ENCODE data around the gene CA9.
A peak's percentile ranks its signal among the peaks of the same experiment; 100 is the strongest.

CA9 gene

DNA sequence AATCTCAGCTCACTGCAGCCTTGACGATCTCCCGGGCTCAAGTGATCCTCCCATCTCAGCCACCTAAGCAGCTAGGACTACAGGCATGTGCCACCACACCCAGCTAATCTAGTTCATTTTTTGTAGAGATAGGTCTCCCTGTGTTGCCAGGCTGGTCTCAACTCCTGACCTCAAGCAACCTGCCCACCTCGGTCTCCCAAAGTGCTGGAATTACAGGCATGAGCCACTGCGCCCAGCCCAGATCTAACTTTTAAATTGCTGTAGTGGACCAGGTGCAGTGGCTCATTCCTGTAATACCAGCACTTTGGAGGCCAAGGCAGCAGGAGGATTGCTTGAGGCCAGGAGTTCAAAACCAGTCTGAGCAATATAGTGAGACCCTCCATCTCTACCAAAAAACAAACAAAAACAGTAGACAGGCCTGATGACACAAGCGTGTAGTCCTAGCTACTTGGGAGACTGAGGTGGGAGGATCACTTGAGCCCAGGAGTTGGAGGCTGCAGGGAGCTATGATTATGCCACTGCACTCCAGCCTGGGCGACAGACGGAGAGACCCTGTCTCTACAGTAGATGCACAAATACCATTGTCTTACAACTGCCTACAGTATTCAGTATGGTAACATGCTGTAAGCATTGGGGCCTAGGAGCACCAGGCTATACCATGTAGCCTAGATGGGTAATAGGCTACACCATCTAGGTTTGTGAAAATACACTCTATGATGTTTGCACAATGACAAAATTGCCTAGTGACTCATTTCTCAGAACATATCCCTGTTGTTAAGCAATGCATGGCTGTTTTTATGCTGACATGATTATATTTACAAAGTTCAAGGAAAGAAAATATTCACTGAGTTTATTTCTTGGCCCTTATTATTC, 21.5 kb upstream of the CA9 start:
- no peak for DNase-seq (ENCODE audit: low spot score)

DNA sequence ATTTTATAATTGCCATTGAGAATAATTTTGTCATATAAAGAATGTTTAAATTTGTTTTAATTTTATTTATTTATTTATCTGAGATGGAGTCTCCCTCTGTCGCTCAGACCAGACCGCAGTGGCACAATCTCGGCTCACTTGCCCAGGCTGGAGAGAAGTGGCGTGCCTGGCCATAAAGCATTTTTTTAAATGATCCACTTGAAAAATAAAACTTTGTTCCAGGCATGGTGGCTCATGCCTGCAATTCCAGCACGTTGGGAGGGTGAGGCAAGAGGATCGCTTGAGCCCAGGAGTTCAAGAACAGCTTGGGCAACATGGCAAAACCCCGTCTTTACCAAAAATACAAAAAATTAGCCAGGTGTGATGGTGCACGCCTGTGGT, 20.9 kb upstream of the CA9 start:
- no peak for DNase-seq (ENCODE audit: low spot score)

DNA sequence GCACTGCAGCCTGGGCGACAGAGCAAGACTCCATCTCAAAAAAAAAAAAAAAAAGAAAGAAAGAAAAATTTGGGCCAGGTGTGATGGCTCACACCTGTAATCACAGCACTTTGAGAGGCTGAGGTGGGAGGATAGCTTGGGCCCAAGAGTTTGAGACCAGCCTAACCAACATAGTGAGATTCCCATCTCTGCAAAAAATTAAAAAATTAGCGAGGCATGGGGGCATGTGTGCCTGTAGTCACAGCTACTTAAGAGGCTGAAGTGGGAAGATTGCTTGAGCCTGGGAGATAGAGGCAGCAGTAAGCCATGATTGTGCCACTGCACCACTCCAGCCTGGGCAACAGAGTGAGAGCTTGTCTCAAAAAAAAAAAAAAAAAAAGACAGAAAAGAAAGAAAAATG, 20.1 kb upstream of the CA9 start:
- no peak for DNase-seq (ENCODE audit: low spot score)

DNA sequence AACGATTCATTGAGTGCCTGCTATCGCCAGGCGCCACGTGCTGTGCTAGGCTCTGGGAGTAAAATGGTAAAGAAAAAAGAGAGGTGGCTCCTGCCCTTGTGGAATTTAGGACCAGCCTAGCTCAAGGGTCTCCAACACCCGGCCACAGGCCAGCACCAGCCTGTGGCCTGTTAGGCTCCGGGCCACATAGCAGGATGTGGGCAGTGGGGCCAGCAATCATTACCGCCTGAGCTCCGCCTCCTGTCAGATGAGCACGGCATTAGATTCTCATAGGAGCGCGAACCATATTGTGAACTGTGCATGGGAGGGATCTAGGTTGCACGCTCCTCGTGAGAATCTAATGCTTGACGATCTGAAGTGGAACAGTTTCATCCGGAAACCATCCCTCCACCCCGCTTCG, 17.4 kb upstream of the CA9 start:
- DNase-seq (ENCODE audit: low spot score) = no peak

- peak; percentile 53 for DNase-seq (ENCODE audit: low spot score)
These were observed 16.7 kb upstream of the CA9 start for GRCh38 chr9:35656831-35657545.

DNA sequence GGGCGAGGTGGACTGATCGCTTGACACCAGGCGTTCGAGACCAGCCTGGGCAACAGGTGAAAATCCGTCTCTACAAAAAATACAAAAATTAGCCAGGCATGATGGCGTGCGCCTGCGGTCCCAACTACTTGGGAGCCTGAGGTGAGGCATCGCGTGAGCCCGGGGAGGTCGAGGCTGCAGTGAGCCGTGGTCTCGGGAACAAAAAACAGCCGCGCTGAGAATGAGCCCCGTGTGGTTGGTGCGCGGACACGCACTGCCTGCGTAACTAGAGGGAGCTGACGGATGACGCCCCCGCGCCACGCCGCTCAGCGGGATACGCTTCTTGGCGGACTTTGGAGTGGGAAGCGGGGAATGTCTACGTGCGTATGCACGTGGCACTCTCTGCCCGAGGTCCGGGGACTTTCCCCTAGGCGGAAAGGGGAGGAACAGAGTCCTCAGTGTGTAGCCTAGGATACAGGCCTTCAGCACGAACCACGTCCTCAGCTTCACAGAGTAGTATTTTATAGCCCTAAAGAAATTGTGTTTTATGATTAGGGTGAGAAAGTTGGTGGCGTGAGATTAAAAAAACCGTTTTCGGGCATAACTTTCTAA, 16.1 kb upstream of the CA9 start, which contains the start of gene RMRP:
Gene RMRP (minus strand): TSS at position 474 of the 591 bp plus-strand sequence.
- peak; percentile 90 for DNase-seq (ENCODE audit: low spot score)

DNA sequence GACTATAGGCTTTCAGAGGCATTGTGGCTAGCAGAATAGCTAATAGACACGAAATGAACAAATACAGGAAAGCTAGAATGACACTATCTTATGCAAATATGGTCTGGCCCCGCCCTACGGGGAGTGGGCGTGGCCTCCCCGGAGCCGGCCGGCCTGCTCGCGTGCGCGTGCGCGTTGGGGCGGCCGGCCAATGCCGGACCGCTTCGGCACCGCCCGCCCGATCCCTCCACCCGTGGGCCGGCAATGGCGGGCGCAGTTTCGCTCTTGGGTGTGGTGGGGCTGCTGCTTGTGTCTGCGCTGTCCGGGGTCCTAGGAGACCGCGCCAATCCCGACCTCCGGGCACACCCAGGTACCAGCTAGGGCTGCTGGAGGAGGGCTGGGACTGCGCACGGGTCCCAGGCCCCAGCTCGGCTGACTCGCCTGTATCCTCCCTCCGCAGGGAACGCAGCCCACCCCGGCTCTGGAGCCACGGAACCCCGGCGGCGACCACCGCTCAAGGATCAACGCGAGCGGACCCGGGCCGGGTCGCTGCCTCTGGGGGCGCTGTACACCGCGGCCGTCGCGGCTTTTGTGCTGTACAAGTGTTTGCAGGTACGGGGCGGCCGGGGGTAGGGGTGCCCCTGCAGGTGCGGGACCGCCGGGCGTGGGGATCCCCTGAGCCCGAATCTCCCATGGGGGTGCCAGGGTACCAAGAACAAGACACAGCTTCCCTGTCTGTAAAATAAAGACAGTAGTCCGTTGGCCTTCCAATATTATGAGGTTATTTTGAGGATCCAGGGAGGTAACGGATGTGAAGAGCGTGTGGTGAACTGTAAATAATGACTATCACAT, 15.4 kb upstream of the CA9 start, which contains the start of gene CCDC107:
Gene CCDC107 (plus strand): TSS at position 156 of the 831 bp plus-strand sequence. CDS start 88 bp downstream, at position 244.
- DNase-seq (ENCODE audit: low spot score) = peak; percentile 99

DNA sequence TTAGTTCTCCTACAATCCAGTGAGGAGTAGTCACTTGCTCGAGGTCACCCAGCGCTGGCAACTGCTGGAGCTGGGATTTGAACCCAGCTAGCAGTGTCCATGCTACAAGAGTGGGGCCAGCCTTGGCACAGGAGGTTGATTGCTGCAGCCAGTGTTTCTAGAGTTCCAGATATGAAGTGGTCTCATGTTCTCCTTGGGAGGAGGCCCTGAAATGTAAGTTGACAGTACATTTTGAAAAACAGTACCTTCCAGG, 14.8 kb upstream of the CA9 start:
- no peak for DNase-seq (ENCODE audit: low spot score)

- DNase-seq (ENCODE audit: low spot score) = no peak
These were observed 14.4 kb upstream of the CA9 start for GRCh38 chr9:35659340-35659739.

DNA sequence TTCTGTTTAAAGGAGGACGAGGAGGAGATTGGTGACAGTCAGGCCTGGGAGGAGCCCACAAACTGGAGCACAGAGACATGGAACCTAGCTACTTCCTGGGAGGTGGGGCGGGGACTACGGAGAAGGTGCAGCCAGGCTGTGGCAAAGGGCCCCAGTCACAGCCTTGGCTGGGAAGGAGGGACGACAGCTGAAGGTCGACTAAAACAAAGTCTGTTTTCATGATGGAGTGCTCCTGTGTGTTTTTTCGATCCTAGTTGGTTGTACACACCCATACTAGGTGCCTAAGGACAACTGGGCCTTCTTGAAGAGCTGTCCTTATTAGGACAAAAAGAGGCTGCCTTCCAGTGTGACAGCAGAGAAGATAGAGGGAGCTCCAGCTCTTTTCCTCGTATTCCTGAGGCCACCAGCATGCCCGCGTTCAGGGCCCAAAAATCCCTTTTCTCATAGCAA, 12.7 kb upstream of the CA9 start:
- no peak for DNase-seq (ENCODE audit: low spot score)

DNA sequence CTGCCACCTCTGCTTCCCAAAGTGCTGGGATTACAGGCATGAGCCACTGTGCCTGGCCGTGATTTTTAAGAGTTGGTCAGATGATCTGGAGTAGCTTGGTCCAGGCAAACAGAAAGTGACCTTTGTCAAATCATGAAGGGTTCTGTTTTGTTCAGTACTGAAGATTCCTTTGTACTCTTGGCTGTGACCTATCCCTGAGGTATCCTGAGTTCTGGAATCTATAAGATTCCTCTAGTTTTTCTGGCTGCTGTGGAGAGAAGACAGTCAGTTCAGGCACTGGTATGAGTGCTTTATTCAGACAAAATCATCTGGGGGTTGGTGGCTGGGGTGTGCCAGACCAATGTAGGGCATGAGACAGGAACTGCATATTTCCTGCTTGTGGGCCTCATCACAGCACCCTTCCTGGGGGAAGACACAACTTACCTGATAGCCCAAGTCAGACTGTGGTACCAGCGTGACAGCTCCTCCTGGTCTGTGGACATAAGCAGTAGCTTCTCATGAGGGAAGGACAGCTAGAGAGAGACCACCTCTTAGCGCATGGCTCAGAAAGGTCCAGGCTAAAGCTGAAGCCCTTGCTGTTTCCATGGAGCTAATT, 11.9 kb upstream of the CA9 start:
- DNase-seq (ENCODE audit: low spot score) = no peak

DNA sequence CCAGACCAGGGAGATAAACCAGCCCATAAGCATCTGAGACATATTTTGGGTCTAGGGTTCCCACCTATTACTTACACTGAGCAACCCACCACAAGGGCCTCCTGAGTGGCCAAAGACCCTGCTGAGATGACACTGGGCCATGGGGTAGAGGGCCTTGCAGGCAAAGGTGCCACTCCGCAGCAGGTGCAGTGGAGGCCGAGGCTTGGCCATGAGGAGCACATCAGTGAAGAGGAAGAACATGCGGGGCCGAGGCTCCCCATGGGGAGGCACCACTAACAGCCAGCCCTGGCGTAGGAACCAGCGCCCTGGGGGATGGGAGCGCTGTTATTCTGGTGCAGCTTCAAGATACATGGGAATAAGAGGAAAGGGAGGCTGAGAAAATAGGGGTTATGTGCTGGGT, 11.3 kb upstream of the CA9 start:
- DNase-seq (ENCODE audit: low spot score) = no peak

GRCh38 chr9:35664531-35665470, 8.9 kb upstream of the CA9 start, which contains the start of gene ARHGEF39:
Gene ARHGEF39 (minus strand): TSS chr9:35665195. CDS start chr9:35665169, 26 bp downstream.
- DNase-seq (ENCODE audit: low spot score) = peak; percentile 96

DNA sequence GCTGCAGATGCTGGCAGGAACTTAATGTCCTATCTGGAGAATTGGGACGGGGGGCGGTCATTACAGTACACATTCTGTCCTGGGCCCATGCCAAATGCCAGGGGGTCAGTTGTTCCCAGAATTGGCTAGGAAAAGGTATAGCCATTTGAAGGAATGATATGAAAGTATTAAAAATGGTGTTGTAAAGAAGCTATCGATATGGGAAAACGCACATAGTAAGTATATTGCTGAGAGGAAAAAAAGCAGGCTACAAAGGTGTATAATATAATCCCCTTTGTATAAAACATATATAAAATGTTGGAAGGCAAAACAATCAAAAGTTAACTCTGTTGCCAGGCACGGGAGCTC, 8.3 kb upstream of the CA9 start:
- no peak for DNase-seq (ENCODE audit: low spot score)

- DNase-seq (ENCODE audit: low spot score) = no peak
These were observed 7.7 kb upstream of the CA9 start for GRCh38 chr9:35666045-35666444.

DNA sequence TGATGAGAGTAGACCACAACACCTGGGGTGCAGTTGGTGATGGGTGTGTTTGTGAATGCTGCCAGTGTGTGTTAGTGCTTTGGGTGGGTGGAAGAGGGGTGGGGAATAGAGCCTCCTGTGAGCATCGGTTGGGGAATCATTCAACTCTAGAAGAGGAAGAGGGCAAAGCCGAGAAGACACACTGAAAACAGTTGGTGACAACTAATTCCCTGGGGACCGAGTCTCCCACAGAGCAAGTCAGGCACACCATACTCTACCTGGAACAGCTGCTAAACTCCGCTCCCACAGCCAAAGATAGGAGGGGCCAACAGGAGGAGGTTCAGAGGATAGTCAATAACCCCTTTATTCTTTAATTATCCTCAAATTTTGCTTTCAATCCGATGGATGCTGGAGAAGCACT, 7.2 kb upstream of the CA9 start:
- no peak for DNase-seq (ENCODE audit: low spot score)

- no peak for DNase-seq (ENCODE audit: low spot score)
These were observed 5.8 kb upstream of the CA9 start for GRCh38 chr9:35667939-35668338.

- DNase-seq (ENCODE audit: low spot score) = no peak
These were observed 4.2 kb upstream of the CA9 start for GRCh38 chr9:35669331-35670145.

DNA sequence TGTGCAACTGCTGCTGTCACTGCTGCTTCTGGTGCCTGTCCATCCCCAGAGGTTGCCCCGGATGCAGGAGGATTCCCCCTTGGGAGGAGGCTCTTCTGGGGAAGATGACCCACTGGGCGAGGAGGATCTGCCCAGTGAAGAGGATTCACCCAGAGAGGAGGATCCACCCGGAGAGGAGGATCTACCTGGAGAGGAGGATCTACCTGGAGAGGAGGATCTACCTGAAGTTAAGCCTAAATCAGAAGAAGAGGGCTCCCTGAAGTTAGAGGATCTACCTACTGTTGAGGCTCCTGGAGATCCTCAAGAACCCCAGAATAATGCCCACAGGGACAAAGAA, 265 bp downstream of the CA9 start:
- no peak for DNase-seq (ENCODE audit: low spot score)

DNA sequence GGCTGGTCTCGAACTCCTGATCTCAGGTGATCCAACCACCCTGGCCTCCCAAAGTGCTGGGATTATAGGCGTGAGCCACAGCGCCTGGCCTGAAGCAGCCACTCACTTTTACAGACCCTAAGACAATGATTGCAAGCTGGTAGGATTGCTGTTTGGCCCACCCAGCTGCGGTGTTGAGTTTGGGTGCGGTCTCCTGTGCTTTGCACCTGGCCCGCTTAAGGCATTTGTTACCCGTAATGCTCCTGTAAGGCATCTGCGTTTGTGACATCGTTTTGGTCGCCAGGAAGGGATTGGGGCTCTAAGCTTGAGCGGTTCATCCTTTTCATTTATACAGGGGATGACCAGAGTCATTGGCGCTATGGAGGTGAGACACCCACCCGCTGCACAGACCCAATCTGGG, 1.5 kb downstream of the CA9 start:
- no peak for DNase-seq (ENCODE audit: low spot score)

All from D341Med (cell line).